HEK293 (cell line): Measurements from ENCODE around the gene GALC.

Experiments
- CTCF ChIA-PET: fragments of 350-600 bp; formaldehyde crosslinking; extraction: SDS; loops from one replicate; lab custom pipeline; 2021; ENCODE audit warnings: antibody characterized with exemption; lab: Yijun Ruan, JAX
- POLR2A ChIA-PET: fragments of 300-600 bp; formaldehyde crosslinking; extraction: SDS; loops from one replicate; lab custom pipeline; 2020; ENCODE audit warnings: antibody characterized with exemption, inconsistent platforms; lab: Yijun Ruan, JAX
- H3K27ac ChIP-seq: fragments of 200-500 bp; sonication (Bioruptor generic); 2 replicates; pipeline ENCODE4 v1.5.1; 2014; ENCODE audit warnings: low read depth, low read length, control low read depth, inconsistent platforms; ENCODE audit errors: extremely low read depth
- H3K36me3 ChIP-seq, 2 experiments: fragments of 200-500 bp in 1 of 2; sonication (Bioruptor generic) in 1 of 2; 1 replicate in 1 of 2; 2 replicates in 1 of 2; pipeline ENCODE4 v1.5.1; 2014 to 2017; ENCODE audit warnings: inconsistent platforms in 2 of 2, low read length in 2 of 2; ENCODE audit not compliant: control insufficient read depth in 2 of 2, insufficient read depth in 1 of 2
- H3K4me1 ChIP-seq: fragments of 200-500 bp; sonication (Bioruptor generic); 2 replicates; pipeline ENCODE4 v1.5.1; 2014; ENCODE audit warnings: mild to moderate bottlenecking, low read length, inconsistent platforms; ENCODE audit not compliant: control insufficient read depth, insufficient read depth
- H3K4me3 ChIP-seq: 2 replicates; pipeline ENCODE4 v1.5.1; 2011; ENCODE audit warnings: low read depth, mild to moderate bottlenecking, control low read depth, low read length, moderate library complexity
- H3K9me3 ChIP-seq: fragments of 200-500 bp; sonication (Bioruptor generic); 2 replicates; pipeline ENCODE4 v1.5.1; 2014; ENCODE audit warnings: low read depth, low read length, inconsistent platforms; ENCODE audit not compliant: control insufficient read depth, insufficient read depth
- FEZF1 ChIP-seq: fragments of 450-650 bp; formaldehyde crosslinking; IDR thresholded peaks from 2 replicates; pipeline ENCODE4 v1.5.1; 2016; ENCODE audit warnings: missing biosample characterization, missing genetic modification characterization
- GLIS2 ChIP-seq: fragments of 450-650 bp; formaldehyde crosslinking; IDR thresholded peaks from 2 replicates; pipeline ENCODE4 v1.5.1; 2016; ENCODE audit warnings: missing biosample characterization, missing genetic modification characterization
- HOXC10 ChIP-seq: sonication (generic); formaldehyde crosslinking; IDR thresholded peaks from 2 replicates; pipeline ENCODE4 v1.8.1; 2023; ENCODE audit warnings: mild to moderate bottlenecking, missing genetic modification reagents
- HOXD13 ChIP-seq: sonication (generic); formaldehyde crosslinking; IDR thresholded peaks from 2 replicates; pipeline ENCODE4 v1.8.0; 2022; ENCODE audit warnings: missing genetic modification reagents, borderline replicate concordance
- KLF16 ChIP-seq: fragments of 450-650 bp; formaldehyde crosslinking; IDR thresholded peaks from 2 replicates; pipeline ENCODE4 v1.5.1; 2017; ENCODE audit warnings: missing biosample characterization, missing genetic modification characterization
- MZF1 ChIP-seq: fragments of 450-650 bp; formaldehyde crosslinking; IDR thresholded peaks from 2 replicates; pipeline ENCODE4 v1.5.1; 2017; ENCODE audit warnings: missing biosample characterization, missing genetic modification characterization, borderline replicate concordance
- SCRT2 ChIP-seq: fragments of 450-650 bp; formaldehyde crosslinking; IDR thresholded peaks from 2 replicates; pipeline ENCODE4 v1.5.1; 2016; ENCODE audit warnings: missing biosample characterization, missing genetic modification characterization
- WT1 ChIP-seq: fragments of 450-650 bp; formaldehyde crosslinking; IDR thresholded peaks from 2 replicates; pipeline ENCODE4 v1.5.1; 2016; ENCODE audit warnings: missing biosample characterization, missing genetic modification characterization
- ZBTB17 ChIP-seq: fragments of 450-650 bp; formaldehyde crosslinking; IDR thresholded peaks from 2 replicates; pipeline ENCODE4 v1.5.1; 2016; ENCODE audit warnings: missing biosample characterization, missing genetic modification characterization
- ZBTB6 ChIP-seq: fragments of 450-650 bp; formaldehyde crosslinking; IDR thresholded peaks from 2 replicates; pipeline ENCODE4 v1.5.1; 2017; ENCODE audit warnings: missing biosample characterization, missing genetic modification characterization
- ZNF121 ChIP-seq: fragments of 450-650 bp; formaldehyde crosslinking; IDR thresholded peaks from 2 replicates; pipeline ENCODE4 v1.5.1; 2016; ENCODE audit warnings: missing biosample characterization, missing genetic modification characterization
- ZNF155 ChIP-seq: fragments of 450-650 bp; formaldehyde crosslinking; IDR thresholded peaks from 2 replicates; pipeline ENCODE4 v1.5.1; 2016; ENCODE audit warnings: missing biosample characterization, missing genetic modification characterization
- ZNF16 ChIP-seq: fragments of 450-650 bp; formaldehyde crosslinking; IDR thresholded peaks from 2 replicates; pipeline ENCODE4 v1.5.1; 2016; ENCODE audit warnings: low read depth, missing biosample characterization, missing genetic modification characterization
- ZNF175 ChIP-seq: fragments of 450-650 bp; formaldehyde crosslinking; IDR thresholded peaks from 2 replicates; pipeline ENCODE4 v1.5.1; 2016; ENCODE audit warnings: missing biosample characterization, missing genetic modification characterization
- ZNF23 ChIP-seq: fragments of 450-650 bp; formaldehyde crosslinking; IDR thresholded peaks from 2 replicates; pipeline ENCODE4 v1.5.1; 2016; ENCODE audit warnings: missing biosample characterization, missing genetic modification characterization, borderline replicate concordance
- ZNF549 ChIP-seq: fragments of 450-650 bp; IDR thresholded peaks from 2 replicates; pipeline ENCODE4 v1.5.1; 2018; ENCODE audit warnings: missing biosample characterization, missing genetic modification characterization, mild to moderate bottlenecking, inconsistent platforms, moderate library complexity
- ZNF624 ChIP-seq: fragments of 450-650 bp; formaldehyde crosslinking; IDR thresholded peaks from 2 replicates; pipeline ENCODE4 v1.5.1; 2017; ENCODE audit warnings: missing biosample characterization, missing genetic modification characterization
- ZNF701 ChIP-seq: fragments of 450-650 bp; formaldehyde crosslinking; IDR thresholded peaks from 2 replicates; pipeline ENCODE4 v1.5.1; 2016; ENCODE audit warnings: missing biosample characterization, missing genetic modification characterization
- ZNF707 ChIP-seq: fragments of 450-650 bp; formaldehyde crosslinking; IDR thresholded peaks from 2 replicates; pipeline ENCODE4 v1.5.1; 2016; ENCODE audit warnings: missing biosample characterization, missing genetic modification characterization
- ZNF76 ChIP-seq: fragments of 450-650 bp; formaldehyde crosslinking; IDR thresholded peaks from 2 replicates; pipeline ENCODE4; 2016; ENCODE audit warnings: low read depth, missing biosample characterization, missing genetic modification characterization, borderline replicate concordance
- ZNF768 ChIP-seq: fragments of 450-650 bp; formaldehyde crosslinking; IDR thresholded peaks from 2 replicates; pipeline ENCODE4 v1.5.1; 2018; ENCODE audit warnings: missing biosample characterization, mild to moderate bottlenecking, missing genetic modification characterization
- ZNF791 ChIP-seq: fragments of 450-650 bp; formaldehyde crosslinking; IDR thresholded peaks from 2 replicates; pipeline ENCODE4 v1.5.1; 2016; ENCODE audit warnings: missing biosample characterization, missing genetic modification characterization
- TF ChIP-seq, protein P1 (sequence below): fragments of 450-650 bp; IDR thresholded peaks from 2 replicates; pipeline ENCODE4 v1.5.1; 2018; ENCODE audit warnings: missing biosample characterization, missing genetic modification characterization
- TF ChIP-seq, protein P2 (sequence below): fragments of 450-650 bp; formaldehyde crosslinking; IDR thresholded peaks from 2 replicates; pipeline ENCODE4 v1.5.1; 2016; ENCODE audit warnings: missing biosample characterization, missing genetic modification characterization, borderline replicate concordance
- TF ChIP-seq, protein P3 (sequence below): fragments of 450-650 bp; formaldehyde crosslinking; IDR thresholded peaks from 2 replicates; pipeline ENCODE4 v1.5.0; 2017; ENCODE audit warnings: missing biosample characterization, missing genetic modification characterization, borderline replicate concordance

Gene GALC

DNA sequence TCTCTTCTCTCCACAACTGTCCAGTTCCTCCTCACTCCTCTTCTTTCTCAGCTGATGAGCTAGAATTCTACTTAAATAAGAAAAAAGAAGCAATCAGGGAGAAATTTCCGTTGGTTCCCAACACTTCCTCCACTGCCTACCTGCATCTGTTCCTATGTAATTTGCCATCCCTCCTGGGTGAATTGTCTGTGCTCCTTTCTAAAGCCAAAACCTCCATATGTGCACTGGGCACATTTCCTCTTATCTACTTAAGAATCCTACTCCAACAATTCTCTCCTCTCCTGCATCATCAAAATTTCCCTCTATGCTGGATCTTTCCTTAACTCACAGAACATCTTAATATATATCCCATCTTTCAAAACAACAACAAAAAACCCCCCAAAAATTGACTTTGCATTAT is 47.2 kb upstream of the GALC start (continued):
- no peak for TF ChIP-seq ZNF23 (tag by site-specific recombination)

DNA sequence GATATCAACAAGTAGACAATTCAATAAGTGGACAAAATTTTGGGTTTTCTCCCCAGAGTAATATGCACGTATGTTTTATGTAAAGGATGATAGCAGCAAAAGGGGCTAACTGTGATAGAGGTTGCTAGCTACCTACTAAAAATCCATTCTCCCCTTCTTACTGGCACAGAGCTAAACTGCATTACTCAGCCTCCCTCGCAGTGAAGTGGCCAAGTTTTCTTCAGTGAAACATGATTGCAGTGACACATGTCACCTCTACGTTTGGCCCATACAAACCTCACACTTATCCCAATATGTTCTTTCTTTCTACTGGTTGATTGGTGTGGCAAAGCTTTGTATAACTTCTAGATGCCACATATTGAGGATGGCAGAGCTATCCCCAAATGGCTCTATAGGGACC is 46.2 kb upstream of the GALC start:
- TF ChIP-seq ZBTB17 (tag by site-specific recombination) (no peak), ZNF155 (tag by site-specific recombination) (no peak), GLIS2 (tag by site-specific recombination) (no peak), ZNF16 (no peak), HOXD13 (no peak), ZNF76 (tag by site-specific recombination) (no peak), ZNF175 (tag by site-specific recombination) (no peak), ZNF707 (tag by site-specific recombination) (no peak)
- TF ChIP-seq, protein P1, sequence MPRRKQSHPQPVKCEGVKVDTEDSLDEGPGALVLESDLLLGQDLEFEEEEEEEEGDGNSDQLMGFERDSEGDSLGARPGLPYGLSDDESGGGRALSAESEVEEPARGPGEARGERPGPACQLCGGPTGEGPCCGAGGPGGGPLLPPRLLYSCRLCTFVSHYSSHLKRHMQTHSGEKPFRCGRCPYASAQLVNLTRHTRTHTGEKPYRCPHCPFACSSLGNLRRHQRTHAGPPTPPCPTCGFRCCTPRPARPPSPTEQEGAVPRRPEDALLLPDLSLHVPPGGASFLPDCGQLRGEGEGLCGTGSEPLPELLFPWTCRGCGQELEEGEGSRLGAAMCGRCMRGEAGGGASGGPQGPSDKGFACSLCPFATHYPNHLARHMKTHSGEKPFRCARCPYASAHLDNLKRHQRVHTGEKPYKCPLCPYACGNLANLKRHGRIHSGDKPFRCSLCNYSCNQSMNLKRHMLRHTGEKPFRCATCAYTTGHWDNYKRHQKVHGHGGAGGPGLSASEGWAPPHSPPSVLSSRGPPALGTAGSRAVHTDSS (tag by site-specific recombination), result no peak
- ChIA-PET CTCF (interaction anchor here (1.0 kb wide), 1 partner anchor 129 kb away, joined by 3 read pairs; no protein-coding TSS in a partner anchor), POLR2A (no interaction called here)
- Histone ChIP-seq H3K9me3 (no peaks in the 10 kb centered on the region), H3K27ac (no peak overlapping the region), H3K4me1 (no peaks in the 10 kb centered on the region), H3K36me3 (no peaks in the 10 kb centered on the region), H3K4me3 (no peak overlapping the region)

DNA sequence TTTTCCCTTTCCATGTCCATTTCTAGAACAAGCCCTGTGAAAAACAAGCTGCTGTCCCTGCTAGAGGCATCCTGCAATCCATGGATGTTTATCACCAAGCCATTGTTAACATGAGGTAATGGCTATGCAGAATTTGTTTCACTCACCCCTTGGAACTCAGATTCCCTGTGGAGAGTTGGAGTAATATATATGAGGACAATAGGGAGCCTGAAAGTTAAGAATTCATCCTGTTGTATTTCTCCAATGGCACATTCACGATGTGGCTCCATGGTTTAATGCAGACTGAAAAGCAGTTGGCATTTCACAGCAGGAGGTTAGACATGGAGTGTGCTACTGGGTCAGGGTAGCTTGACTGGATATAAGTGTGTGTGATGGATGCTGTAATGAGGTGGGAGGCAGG is 44.3 kb upstream of the GALC start:
- CTCF ChIA-PET, result interaction anchor here (0.7 kb wide), 1 partner anchor 9 kb away, joined by 3 read pairs; no protein-coding TSS in a partner anchor
- TF ChIP-seq HOXD13, result no peak
- no peak for TF ChIP-seq WT1 (tag by site-specific recombination)
- TF ChIP-seq ZBTB6 (tag by site-specific recombination), result no peak
- TF ChIP-seq ZNF121, result no peak
- TF ChIP-seq ZNF701 (tag by site-specific recombination), result no peak
- no peak for TF ChIP-seq SCRT2 (tag by site-specific recombination)
- TF ChIP-seq ZNF791 (tag by site-specific recombination), result no peak
- no peak for TF ChIP-seq MZF1 (tag by site-specific recombination)
- TF ChIP-seq, protein P2, sequence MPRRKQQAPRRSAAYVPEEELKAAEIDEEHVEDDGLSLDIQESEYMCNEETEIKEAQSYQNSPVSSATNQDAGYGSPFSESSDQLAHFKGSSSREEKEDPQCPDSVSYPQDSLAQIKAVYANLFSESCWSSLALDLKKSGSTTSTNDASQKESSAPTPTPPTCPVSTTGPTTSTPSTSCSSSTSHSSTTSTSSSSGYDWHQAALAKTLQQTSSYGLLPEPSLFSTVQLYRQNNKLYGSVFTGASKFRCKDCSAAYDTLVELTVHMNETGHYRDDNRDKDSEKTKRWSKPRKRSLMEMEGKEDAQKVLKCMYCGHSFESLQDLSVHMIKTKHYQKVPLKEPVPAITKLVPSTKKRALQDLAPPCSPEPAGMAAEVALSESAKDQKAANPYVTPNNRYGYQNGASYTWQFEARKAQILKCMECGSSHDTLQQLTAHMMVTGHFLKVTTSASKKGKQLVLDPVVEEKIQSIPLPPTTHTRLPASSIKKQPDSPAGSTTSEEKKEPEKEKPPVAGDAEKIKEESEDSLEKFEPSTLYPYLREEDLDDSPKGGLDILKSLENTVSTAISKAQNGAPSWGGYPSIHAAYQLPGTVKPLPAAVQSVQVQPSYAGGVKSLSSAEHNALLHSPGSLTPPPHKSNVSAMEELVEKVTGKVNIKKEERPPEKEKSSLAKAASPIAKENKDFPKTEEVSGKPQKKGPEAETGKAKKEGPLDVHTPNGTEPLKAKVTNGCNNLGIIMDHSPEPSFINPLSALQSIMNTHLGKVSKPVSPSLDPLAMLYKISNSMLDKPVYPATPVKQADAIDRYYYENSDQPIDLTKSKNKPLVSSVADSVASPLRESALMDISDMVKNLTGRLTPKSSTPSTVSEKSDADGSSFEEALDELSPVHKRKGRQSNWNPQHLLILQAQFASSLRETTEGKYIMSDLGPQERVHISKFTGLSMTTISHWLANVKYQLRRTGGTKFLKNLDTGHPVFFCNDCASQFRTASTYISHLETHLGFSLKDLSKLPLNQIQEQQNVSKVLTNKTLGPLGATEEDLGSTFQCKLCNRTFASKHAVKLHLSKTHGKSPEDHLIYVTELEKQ (tag by site-specific recombination), result no peak
- TF ChIP-seq ZNF768 (tag by site-specific recombination), result no peak
- TF ChIP-seq, protein P3, sequence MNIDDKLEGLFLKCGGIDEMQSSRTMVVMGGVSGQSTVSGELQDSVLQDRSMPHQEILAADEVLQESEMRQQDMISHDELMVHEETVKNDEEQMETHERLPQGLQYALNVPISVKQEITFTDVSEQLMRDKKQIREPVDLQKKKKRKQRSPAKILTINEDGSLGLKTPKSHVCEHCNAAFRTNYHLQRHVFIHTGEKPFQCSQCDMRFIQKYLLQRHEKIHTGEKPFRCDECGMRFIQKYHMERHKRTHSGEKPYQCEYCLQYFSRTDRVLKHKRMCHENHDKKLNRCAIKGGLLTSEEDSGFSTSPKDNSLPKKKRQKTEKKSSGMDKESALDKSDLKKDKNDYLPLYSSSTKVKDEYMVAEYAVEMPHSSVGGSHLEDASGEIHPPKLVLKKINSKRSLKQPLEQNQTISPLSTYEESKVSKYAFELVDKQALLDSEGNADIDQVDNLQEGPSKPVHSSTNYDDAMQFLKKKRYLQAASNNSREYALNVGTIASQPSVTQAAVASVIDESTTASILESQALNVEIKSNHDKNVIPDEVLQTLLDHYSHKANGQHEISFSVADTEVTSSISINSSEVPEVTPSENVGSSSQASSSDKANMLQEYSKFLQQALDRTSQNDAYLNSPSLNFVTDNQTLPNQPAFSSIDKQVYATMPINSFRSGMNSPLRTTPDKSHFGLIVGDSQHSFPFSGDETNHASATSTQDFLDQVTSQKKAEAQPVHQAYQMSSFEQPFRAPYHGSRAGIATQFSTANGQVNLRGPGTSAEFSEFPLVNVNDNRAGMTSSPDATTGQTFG (tag by site-specific recombination), result no peak
- no peak for TF ChIP-seq FEZF1 (tag by site-specific recombination)
- no peak for TF ChIP-seq KLF16 (tag by site-specific recombination)
- no peak for TF ChIP-seq ZNF549 (tag by site-specific recombination)
- TF ChIP-seq HOXC10 (CRISPR knock-in tag), result no peak
- no peak for TF ChIP-seq ZNF624 (tag by site-specific recombination)

More for the DNA sequence above, 44.3 kb upstream of the GALC start:
- H3K4me1 ChIP-seq, result no peaks in the 10 kb centered on the region
- no peaks in the 10 kb centered on the region for H3K9me3 ChIP-seq
- POLR2A ChIA-PET, result no interaction called here
- H3K4me3 ChIP-seq, result no peak overlapping the region
- H3K27ac ChIP-seq, result no peak overlapping the region
- H3K36me3 ChIP-seq, result no peaks in the 10 kb centered on the region
